ENCODE measurements around the gene SLC33A1. TPM values are rescaled to one million over a fixed set of nuclear protein-coding genes. Genes with fewer than 3 reads are reported as not detected.

Gene SLC33A1
- total and polyA plus RNA-seq, 2 of the 13 experiments (the other 11 are each of a cell fraction or from before 2014, with no cell fraction given): 20.0 to 32.1 TPM

- TF ChIP-seq, protein P1, sequence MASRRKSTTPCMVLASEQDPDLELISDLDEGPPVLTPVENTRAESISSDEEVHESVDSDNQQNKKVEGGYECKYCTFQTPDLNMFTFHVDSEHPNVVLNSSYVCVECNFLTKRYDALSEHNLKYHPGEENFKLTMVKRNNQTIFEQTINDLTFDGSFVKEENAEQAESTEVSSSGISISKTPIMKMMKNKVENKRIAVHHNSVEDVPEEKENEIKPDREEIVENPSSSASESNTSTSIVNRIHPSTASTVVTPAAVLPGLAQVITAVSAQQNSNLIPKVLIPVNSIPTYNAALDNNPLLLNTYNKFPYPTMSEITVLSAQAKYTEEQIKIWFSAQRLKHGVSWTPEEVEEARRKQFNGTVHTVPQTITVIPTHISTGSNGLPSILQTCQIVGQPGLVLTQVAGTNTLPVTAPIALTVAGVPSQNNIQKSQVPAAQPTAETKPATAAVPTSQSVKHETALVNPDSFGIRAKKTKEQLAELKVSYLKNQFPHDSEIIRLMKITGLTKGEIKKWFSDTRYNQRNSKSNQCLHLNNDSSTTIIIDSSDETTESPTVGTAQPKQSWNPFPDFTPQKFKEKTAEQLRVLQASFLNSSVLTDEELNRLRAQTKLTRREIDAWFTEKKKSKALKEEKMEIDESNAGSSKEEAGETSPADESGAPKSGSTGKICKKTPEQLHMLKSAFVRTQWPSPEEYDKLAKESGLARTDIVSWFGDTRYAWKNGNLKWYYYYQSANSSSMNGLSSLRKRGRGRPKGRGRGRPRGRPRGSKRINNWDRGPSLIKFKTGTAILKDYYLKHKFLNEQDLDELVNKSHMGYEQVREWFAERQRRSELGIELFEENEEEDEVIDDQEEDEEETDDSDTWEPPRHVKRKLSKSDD (CRISPR knock-in tag; IDR thresholded peaks at IDR 0.05; ENCODE audit: low read depth): peak; percentile 91
- TF ChIP-seq ZNF12 (CRISPR knock-in tag; IDR thresholded peaks at IDR 0.05) (no peak; the same call in 1 of the 2 replicates), FOXC1 (CRISPR knock-in tag; IDR thresholded peaks at IDR 0.05; ENCODE audit: borderline replicate concordance) (peak; percentile 96), ZMAT3 (CRISPR knock-in tag; conservative IDR thresholded peaks at IDR 0.05) (no peak), EEA1 (CRISPR knock-in tag; IDR thresholded peaks at IDR 0.05; ENCODE audit: borderline replicate concordance) (no peak), RXRA (CRISPR knock-in tag; IDR thresholded peaks at IDR 0.05) (peak; percentile 89), MAZ (IDR thresholded peaks at IDR 0.05; ENCODE audit: borderline replicate concordance, low read depth, low read length) (peak; percentile 86), MAZ (CRISPR knock-in tag; IDR thresholded peaks at IDR 0.05; ENCODE audit: low read depth) (peak; percentile 88), TSC22D2 (CRISPR knock-in tag; IDR thresholded peaks at IDR 0.05; ENCODE audit: borderline replicate concordance) (peak; percentile 79), ZFP37 (CRISPR knock-in tag; IDR thresholded peaks at IDR 0.05; ENCODE audit: borderline replicate concordance) (no peak), NFKBIZ (CRISPR knock-in tag; IDR thresholded peaks at IDR 0.05) (0 out of 2 replicates have a peak, but pooled peaks have one; percentile 74), HNRNPL (IDR thresholded peaks at IDR 0.05; ENCODE audit: low read depth, low read length) (0 out of 2 replicates have a peak, but pooled peaks have one; percentile 2), SAP130 (CRISPR knock-in tag; IDR thresholded peaks at IDR 0.05; ENCODE audit: low read depth) (peak; percentile 98), ZBTB43 (CRISPR knock-in tag; conservative IDR thresholded peaks at IDR 0.05) (no peak; the same call in 1 of the 2 replicates), ZNF501 (CRISPR knock-in tag; IDR thresholded peaks at IDR 0.05) (peak; percentile 97), ZNF629 (CRISPR knock-in tag; conservative IDR thresholded peaks at IDR 0.05) (no peak), ZSCAN12 (CRISPR knock-in tag; IDR thresholded peaks at IDR 0.05) (no peak; the same call in 1 of the 2 replicates), ZNF224 (CRISPR knock-in tag; IDR thresholded peaks at IDR 0.05) (peak; percentile 94)
- TF ChIP-seq, protein P2, sequence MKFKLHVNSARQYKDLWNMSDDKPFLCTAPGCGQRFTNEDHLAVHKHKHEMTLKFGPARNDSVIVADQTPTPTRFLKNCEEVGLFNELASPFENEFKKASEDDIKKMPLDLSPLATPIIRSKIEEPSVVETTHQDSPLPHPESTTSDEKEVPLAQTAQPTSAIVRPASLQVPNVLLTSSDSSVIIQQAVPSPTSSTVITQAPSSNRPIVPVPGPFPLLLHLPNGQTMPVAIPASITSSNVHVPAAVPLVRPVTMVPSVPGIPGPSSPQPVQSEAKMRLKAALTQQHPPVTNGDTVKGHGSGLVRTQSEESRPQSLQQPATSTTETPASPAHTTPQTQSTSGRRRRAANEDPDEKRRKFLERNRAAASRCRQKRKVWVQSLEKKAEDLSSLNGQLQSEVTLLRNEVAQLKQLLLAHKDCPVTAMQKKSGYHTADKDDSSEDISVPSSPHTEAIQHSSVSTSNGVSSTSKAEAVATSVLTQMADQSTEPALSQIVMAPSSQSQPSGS (CRISPR knock-in tag; IDR thresholded peaks at IDR 0.05): peak; percentile 98
- TF ChIP-seq, protein P3, sequence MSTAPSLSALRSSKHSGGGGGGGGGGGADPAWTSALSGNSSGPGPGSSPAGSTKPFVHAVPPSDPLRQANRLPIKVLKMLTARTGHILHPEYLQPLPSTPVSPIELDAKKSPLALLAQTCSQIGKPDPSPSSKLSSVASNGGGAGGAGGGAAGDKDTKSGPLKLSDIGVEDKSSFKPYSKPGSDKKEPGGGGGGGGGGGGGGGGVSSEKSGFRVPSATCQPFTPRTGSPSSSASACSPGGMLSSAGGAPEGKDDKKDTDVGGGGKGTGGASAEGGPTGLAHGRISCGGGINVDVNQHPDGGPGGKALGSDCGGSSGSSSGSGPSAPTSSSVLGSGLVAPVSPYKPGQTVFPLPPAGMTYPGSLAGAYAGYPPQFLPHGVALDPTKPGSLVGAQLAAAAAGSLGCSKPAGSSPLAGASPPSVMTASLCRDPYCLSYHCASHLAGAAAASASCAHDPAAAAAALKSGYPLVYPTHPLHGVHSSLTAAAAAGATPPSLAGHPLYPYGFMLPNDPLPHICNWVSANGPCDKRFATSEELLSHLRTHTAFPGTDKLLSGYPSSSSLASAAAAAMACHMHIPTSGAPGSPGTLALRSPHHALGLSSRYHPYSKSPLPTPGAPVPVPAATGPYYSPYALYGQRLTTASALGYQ (CRISPR knock-in tag; IDR thresholded peaks at IDR 0.05): no peak; the same call in 1 of the 2 replicates
- TF ChIP-seq, protein P4, sequence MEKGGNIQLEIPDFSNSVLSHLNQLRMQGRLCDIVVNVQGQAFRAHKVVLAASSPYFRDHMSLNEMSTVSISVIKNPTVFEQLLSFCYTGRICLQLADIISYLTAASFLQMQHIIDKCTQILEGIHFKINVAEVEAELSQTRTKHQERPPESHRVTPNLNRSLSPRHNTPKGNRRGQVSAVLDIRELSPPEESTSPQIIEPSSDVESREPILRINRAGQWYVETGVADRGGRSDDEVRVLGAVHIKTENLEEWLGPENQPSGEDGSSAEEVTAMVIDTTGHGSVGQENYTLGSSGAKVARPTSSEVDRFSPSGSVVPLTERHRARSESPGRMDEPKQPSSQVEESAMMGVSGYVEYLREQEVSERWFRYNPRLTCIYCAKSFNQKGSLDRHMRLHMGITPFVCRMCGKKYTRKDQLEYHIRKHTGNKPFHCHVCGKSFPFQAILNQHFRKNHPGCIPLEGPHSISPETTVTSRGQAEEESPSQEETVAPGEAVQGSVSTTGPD (CRISPR knock-in tag; IDR thresholded peaks at IDR 0.05): no peak
Observed at GRCh38 chr3:155854141-155854940, at the start of gene SLC33A1 (continued).
